ENCODE results near the gene DUOXA2.

DUOXA2 gene

DNA sequence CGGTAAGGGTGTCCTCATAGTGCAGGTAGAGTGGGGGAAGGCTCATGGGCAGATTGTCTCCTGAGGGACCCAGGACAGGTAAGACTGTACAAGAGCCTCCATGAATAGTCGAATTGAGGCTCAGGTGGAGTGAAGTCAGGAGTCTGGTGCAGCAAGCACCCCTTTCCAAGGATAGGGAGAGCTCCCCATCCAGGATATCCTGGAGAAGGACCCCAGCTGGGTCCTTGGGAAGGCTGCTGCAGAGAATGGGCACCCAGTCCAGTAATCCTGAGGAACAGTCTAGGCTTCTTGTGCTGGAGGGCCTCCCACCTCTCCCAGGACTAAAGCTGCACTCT is 592 bp downstream of the DUOXA2 start:
- in situ Hi-C loops (cut with HindIII; ENCODE audit: low pct_ligation_motif_present, low pct_unique_long_range_greater_than_20kb, low sequenced_read_pairs): no loop called here

DNA sequence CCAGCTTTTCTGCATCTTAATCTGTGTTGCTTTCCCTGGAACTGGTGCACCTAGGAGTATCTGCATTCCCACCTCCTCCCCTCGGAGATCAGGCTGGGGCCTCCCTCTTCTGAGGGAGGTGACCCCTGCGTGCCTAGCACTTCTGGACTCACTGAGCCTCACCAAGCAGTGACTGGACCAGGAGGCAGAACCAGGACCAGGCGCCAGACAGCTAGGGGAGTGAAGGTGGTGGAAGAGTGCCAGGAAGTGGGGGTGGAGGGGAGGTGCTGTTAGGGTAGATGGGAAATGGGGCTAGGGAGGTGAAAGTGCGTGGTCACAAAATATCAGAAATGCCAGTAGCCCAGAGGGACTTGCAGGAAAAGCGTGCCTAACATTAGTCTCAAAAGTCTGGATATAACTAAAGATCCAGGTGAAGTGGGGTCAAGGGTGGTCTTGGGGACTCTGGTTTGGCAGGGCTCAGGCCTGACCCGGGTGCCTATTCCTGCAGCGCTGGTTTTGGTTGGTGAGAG is 1.2 kb downstream of the DUOXA2 start:
- in situ Hi-C loops (cut with HindIII; ENCODE audit: low pct_ligation_motif_present, low pct_unique_long_range_greater_than_20kb, low sequenced_read_pairs): no loop called here
- DNase-seq: no peak

More for the DNA sequence above, 592 bp downstream of the DUOXA2 start:
- DNase-seq: no peak

DNA sequence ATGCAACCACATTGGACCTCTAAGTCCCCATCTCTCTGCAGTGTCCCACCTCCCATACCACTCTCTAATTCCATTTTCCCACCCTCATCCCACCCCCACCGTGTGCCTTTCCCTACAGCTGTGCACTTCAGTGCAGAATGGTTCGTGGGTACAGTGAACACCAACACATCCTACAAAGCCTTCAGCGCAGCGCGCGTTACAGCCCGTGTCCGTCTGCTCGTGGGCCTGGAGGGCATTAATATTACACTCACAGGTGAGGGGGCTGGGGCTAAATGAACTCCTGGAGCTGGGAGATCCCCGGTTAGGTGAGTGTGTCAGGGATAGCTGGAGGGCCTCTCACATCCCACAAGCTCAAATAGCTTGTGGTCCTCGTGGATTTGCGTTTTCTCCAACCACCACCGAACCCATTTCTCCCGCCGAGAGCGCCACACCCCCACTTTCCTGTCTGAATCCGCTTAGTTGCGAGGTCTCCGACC is 1.9 kb downstream of the DUOXA2 start:
- in situ Hi-C loops (cut with HindIII; ENCODE audit: low pct_ligation_motif_present, low pct_unique_long_range_greater_than_20kb, low sequenced_read_pairs): no loop called here
- DNase-seq: no peak

DNA sequence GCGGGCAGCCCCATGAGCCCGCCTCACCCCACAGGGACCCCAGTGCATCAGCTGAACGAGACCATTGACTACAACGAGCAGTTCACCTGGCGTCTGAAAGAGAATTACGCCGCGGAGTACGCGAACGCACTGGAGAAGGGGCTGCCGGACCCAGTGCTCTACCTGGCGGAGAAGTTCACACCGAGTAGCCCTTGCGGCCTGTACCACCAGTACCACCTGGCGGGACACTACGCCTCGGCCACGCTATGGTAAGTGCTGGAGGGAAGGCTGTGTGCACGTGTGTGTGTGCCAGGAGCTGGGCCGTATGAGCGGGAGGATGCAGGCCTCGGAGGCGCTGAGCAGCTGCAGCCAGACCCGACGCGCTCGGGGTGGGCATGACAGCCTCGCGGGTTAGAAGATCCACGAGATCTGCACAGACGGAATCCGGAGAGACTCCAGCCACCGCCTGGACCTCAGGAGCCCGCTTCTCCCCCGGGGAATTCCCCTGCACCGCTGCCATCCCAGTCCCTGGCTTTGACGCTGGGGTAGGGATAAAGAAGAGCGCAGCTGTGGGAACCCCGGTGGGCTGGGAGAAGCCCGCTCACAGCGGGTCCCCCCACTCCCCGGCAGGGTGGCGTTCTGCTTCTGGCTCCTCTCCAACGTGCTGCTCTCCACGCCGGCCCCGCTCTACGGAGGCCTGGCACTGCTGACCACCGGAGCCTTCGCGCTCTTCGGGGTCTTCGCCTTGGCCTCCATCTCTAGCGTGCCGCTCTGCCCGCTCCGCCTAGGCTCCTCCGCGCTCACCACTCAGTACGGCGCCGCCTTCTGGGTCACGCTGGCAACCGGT is 2.6 kb downstream of the DUOXA2 start:
- no peak for DNase-seq
- in situ Hi-C loops (cut with HindIII; ENCODE audit: low pct_ligation_motif_present, low pct_unique_long_range_greater_than_20kb, low sequenced_read_pairs): no loop called here

DNA sequence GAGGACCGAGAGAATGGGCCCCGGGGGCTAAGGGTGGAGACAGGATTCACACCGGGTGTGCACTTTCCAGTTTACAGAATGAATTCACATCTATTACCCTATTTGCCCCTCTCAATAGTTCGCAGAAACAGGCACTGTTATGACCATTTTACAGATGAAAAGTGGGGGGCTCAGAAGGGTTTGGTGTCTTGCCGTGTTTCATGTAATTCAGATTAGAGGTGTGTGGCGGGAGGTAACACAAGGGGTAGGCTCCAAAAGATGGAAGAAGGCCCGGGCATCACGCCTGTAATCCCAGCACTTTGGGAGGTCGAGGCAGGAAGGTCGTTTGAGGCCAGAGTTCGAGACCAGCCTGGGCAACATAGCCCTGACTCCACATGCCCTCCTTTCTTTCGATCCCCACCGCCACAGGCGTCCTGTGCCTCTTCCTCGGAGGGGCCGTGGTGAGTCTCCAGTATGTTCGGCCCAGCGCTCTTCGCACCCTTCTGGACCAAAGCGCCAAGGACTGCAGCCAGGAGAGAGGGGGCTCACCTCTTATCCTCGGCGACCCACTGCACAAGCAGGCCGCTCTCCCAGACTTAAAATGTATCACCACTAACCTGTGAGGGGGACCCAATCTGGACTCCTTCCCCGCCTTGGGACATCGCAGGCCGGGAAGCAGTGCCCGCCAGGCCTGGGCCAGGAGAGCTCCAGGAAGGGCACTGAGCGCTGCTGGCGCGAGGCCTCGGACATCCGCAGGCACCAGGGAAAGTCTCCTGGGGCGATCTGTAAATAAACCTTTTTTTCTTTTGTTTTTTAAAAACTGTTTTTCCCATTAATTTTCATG is 3.4 kb downstream of the DUOXA2 start:
- in situ Hi-C loops (cut with HindIII; ENCODE audit: low pct_ligation_motif_present, low pct_unique_long_range_greater_than_20kb, low sequenced_read_pairs): no loop called here
- no peak for DNase-seq

DNA sequence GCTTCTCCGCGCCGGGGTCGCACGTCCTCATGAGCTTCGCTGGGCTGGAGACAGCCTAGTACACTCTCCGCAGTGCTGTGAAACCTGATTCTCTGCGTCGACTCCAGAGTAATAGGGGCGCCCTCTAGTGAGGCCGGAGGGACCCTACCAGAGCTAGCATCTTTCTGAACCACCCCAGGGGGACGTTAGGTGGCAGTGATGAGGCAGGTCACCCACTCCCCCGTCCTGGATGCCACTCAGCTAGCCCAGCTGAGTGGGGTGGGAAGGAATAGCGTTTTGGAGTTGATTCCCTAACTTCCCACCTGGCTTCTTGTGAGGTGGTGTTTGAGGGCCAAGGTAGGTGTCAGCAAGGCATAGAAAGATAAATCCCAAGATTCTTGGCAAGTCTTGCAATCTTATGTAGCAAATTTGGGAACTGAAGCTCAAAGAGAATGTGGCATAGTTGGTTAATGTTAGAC is 4.0 kb downstream of the DUOXA2 start:
- in situ Hi-C loops (cut with HindIII; ENCODE audit: low pct_ligation_motif_present, low pct_unique_long_range_greater_than_20kb, low sequenced_read_pairs): no loop called here
- DNase-seq: peak; percentile 82

DNA sequence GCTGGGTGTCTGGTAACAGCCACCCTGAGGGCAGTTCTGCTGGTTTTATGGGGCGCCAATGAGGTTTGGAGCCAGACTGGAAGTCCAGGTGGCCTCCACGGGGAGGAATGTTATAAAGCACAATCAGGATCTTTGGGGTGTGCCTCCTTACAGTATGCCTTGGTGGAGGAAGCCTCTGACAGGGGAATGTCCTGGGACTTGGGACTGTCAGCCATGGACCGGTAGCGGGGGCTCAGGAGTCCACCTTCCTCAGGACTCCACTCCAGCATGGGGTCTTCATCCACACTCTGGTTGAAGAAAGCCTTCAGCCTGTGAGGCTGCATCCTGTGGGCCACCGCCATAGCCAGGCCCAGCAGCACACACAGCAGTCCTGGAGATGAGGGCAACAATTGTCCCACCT is 4.9 kb downstream of the DUOXA2 start:
- DNase-seq: no peak
- in situ Hi-C loops (cut with HindIII; ENCODE audit: low pct_ligation_motif_present, low pct_unique_long_range_greater_than_20kb, low sequenced_read_pairs): no loop called here

DNA sequence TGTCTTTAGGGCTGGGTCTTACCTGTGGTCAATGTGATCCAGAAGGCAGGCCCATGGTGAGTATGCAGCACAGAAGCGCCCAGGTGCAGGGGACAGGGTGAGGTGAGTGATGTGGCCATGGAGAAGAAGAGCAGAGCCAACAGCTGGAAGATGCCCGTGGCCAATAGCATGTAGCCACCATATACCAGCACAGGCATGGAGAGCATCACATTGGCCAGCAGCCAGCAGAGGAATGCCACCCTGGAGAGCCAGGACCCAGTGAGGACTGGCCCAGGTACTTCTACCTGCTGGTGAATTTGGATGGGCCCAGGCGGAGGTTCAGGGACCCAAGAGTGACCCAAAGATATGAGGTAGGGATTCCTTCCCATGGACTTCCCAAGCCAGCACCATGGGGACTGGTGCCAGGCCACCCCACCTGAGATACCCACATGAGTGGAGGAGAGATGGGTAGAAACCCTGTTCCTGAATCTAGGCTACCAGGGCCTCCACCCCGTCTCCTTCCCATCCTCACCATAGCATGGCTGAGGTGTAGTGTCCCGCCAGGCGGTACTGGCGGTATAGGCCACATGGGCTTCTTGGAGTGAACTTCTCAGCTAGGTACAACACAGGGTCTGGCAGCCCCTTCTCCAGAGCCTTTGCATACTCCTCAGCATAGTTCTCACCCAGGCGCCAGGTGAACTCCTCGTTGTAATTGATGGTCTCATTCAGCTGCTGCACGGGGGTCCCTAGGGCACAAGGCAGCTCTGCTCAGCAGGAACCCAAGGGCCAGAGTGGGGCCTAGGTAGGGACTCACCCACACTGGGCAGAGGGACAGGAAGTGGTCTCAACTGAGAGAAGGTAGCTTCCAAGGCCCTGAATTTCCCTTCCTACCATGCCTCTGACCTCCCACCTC is 6.2 kb downstream of the DUOXA2 start:
- in situ Hi-C loops (cut with HindIII; ENCODE audit: low pct_ligation_motif_present, low pct_unique_long_range_greater_than_20kb, low sequenced_read_pairs): no loop called here
- DNase-seq: no peak

DNA sequence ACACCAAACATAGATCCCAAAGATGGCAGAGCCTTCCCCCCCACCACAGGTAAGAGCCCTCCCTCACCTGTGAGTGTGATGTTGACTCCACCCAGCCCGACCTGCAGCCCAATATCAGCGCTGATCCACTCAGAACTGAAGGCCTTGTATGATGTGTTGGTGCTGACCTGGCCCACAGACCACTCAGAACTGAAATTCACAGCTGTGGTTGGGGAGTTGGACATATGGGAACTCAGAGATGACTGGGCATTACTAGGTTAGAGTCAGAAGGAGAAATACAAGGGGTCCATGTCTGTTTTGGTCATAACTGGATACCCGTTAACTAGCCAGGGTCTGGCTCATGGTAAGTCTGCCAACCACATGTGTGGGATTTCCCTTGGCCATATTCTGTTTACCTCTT is 6.9 kb downstream of the DUOXA2 start:
- in situ Hi-C loops (cut with HindIII; ENCODE audit: low pct_ligation_motif_present, low pct_unique_long_range_greater_than_20kb, low sequenced_read_pairs): no loop called here
- no peak for DNase-seq

DNA sequence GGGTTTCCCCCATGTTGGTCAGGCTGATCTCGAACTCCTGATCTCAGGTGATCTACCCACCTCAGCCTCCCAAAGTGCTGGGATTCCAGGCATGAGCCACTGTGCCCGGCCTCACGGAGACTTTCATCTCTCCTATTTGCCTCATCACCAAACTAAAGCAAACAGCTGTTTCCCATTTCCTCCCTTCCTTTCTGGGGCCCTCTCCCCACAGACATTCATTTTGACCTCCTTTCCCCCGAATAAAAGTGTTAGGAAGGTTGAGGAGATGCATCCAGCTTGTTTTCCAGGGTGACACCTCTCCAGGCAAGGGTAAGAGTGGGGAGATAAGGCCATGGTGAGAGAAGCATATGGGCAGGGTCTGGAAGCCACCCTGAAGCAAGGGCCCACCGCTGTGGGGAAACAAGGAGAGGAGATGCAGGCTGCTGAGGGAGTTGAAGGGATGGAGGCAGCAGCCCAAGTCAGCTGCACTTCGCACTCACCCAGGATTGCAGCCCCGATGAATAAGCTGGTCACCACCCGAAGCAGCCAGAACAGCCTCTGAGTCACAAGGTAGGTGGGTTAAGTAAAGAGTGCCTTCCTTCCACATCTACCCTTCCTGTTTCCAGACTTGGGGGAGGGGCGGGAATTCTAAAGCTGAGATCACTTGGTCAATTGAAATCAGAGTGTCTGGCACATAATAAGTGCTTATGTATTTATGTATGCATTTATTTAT is 7.7 kb downstream of the DUOXA2 start:
- in situ Hi-C loops (cut with HindIII; ENCODE audit: low pct_ligation_motif_present, low pct_unique_long_range_greater_than_20kb, low sequenced_read_pairs): no loop called here
- DNase-seq: peak; percentile 65

DNA sequence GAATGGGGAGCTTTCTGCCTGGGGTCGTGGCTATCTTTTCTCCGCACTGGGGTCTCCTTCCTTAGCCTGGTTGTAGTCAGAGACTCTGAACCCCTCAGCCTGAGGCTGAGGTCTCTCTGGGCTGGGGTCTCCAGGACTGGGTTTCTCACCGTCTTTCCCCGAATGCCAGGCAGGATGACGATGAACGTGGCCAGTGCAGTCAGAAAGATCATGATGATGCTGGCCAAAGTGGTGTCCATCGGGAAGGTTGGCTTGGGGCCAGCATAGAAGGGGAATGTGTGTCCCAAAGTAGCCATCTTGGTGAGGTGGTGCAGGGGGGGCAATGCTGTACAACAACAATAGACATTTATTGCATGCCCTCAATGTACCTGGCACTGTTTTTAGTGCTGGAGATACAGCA is 8.6 kb downstream of the DUOXA2 start:
- in situ Hi-C loops (cut with HindIII; ENCODE audit: low pct_ligation_motif_present, low pct_unique_long_range_greater_than_20kb, low sequenced_read_pairs): no loop called here
- DNase-seq: no peak

DNA sequence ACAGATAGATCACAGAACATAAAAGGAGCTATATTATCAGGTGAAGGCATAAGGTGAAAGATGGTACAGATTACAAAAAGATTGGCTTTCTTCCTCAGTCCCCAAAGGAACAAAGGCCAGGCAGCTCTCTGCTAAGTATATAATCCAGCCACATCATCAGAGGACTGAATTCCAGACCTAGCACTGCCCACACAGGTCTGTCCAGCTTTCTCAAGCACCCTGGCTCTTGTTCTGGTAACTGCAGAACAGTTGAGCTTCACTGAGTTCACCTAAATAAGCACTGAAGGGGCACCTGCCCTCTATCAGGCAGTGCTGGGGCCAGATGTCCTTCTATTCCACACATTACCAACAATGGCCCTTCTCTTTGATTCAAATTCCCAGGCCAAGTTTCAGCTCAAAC is 9.3 kb downstream of the DUOXA2 start:
- in situ Hi-C loops (cut with HindIII; ENCODE audit: low pct_ligation_motif_present, low pct_unique_long_range_greater_than_20kb, low sequenced_read_pairs): no loop called here
- DNase-seq: no peak

DNA sequence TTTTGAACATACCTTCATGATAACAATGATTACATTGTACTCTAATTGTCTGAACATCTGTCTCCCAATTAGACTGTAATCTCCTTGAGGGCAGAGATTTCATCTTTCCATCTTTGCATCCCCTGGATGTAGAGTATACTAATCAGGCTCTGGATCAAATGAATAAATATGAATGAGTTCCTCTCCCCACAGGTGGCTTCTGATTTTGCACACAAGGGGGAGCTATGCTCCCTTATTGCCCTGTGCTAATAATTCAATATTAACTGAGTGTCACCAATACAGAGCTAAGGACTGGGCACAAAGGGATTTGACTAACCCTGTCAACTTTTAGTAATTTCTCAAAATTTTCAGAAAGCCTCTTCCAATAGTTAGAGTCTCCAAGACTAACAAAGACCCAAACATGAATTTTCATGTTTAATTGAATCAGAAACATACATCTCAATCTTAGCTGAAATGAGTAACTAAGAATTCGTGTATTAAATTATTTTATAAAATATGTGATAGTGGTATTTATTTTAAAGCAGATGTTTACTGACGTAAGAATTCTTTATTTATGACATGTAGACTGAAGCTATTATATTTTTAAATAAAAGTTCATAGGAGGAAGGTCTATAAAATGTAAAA is 12.5 kb downstream of the DUOXA2 start:
- in situ Hi-C loops (cut with HindIII; ENCODE audit: low pct_ligation_motif_present, low pct_unique_long_range_greater_than_20kb, low sequenced_read_pairs): no loop called here

DNA sequence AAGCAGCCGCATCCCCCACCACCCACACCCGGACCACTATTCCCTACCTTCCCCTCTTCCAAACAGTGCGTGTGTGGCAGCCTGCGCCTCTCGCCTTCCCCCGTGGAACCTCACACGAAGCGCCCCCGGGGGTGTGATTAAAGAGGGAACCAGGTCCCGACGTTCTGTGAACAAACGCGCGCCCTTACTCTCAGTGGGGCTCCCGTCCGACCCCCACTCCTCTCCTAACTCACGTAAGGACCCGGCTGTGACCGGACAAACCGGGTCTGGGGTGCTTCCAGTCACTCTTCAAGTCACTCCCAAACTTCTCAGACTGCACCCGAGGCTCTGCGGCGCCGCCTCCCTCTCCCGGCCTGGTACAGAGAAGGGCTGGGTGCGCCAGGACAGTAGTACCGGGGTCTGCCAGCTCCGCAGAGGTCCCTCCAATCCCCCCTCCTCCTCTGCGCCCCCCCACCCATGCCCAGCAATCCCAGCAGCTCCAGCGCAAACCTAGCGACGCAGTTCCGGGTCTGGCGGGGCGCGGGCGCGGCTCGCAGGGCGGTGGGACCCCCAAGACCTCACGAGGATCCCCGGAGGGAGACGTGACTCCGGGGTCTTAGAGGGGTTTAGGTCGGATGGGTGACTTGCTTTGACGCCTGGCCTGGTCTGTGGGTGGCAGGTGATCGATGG is 15.0 kb downstream of the DUOXA2 start:
- DNase-seq: no peak
- in situ Hi-C loops (cut with HindIII; ENCODE audit: low pct_ligation_motif_present, low pct_unique_long_range_greater_than_20kb, low sequenced_read_pairs): no loop called here

More for the DNA sequence above, 12.5 kb downstream of the DUOXA2 start:
- DNase-seq: peak; percentile 48

DNA sequence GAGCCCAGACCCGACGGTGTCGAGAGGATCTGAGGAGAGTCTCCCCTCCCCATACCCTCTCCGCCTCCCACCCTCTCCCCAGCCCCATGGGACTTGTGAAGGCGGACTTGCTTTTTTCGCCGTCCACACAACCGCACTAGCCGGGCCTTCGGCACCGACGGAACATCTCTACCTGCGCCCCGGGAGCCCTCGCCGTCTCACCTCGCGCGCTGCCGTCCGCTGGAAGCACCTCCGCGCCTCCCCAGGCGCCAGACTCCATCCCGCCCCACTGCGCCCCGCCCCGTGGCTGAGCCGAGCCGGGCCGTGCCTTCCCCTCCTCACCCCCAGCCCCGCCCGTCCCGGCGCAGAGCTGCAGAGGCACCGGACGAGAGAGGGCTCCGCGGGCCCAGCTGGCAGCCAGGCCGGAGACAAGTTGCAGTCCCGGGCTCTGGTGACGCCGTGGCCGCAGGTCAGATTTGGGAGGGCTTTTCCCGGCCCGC is 15.6 kb downstream of the DUOXA2 start, which contains the start of the genes DUOX1 and DUOXA1:
Gene DUOX1 (plus strand): TSS at position 344 of the 479 bp plus-strand sequence. CDS start 1,973 bp downstream, outside the sequence.
Gene DUOXA1 (minus strand): TSS at position 229 of the 479 bp plus-strand sequence. CDS start 6,865 bp downstream, outside the sequence.
- no peak for DNase-seq
- in situ Hi-C loops (cut with HindIII; ENCODE audit: low pct_ligation_motif_present, low pct_unique_long_range_greater_than_20kb, low sequenced_read_pairs): no loop called here

DNA sequence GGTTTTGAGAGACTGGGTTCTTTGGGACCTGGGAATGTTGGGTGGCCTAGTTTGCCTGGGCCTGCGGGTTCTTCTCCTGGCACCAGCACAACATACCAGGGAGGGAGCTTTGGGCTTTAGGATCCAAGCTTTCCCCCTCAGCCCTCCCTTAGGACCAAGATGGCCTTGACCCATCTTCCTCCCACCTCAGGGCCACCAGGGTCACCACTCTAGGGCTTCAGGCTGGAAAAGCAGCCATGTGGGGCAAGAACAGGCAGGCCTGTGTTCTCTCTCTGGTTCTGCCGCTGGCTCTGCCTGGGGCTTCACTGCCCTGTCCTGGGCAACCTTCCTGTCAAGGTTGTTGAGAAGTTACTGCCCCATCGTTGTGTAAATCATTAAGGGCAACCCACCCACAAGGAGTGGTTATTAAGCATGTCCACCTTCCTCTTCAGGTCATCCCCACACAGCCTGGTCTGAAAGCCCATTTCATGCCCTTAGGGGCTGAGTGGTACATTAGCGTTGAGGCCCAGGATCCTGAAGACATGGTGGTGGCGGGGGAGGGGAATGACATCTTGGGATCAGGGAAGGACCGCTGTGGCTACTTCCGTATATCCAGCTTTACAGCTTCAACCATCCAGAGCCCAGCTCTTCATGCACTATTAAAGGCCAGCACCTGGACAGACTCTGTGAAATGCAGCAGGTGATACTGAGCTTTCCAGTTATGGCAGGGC is 16.3 kb downstream of the DUOXA2 start:
- no peak for DNase-seq
- in situ Hi-C loops (cut with HindIII; ENCODE audit: low pct_ligation_motif_present, low pct_unique_long_range_greater_than_20kb, low sequenced_read_pairs): no loop called here

Data from ACHN (cell line).